ENCODE results near the gene SRRM2.

The SRRM2 gene
- 545 to 1,168 (median 942) reads per million in 3 donors for total RNA-seq

DNA sequence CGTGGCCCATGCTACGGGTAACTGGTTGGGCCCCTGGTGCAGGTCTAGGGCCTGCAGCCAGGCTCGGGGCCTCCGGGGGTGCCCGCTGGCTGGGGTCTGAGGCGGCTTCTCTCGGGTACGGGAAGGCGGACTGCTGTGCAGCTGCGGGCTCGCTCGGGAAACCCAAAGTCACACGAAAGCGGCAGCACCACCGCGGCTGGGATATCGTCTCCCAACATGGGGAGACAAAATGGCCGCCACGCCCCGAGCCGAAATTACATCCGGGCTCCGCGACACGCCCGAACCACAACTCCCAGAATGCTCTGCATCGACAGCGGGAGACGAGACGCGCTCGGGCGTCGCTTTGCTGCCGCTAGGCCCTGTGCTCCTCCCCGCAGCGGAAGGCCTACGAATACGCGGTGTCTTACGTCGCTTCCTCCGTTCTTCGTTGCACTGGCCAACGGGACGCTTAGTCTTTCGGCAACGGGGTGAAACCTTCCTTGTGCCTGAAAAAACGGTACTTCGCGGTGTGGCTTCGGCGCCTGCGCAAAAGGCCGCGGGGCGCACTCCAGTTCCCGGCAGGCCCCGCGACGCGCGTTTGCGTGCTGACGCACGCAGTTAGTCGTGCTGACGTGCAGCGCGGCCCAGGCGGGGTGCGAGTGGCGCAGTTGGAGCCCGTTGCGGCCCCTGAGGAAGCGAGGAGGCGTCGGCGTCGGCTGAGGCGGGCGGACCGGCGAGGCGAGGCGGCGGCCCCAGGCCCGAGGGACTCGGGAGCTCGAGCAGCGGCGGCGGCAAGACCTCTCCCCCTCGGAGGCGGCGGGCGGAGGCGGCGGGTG lies at the start of gene SRRM2:
SRRM2 (plus strand) TSS at position 604 of the 815 bp plus-strand sequence. CDS start 3,727 bp downstream, outside the sequence.
- DNase-seq, result peak; percentile 85 to 91 (median 89)
- Histone ChIP-seq H3K27ac (ENCODE audit: insufficient read depth, low read length, poor library complexity, severe bottlenecking) (peak within 1 kb of the TSS; percentile 98), H3K4me1 (ENCODE audit: control insufficient read depth, insufficient read depth, low read length, poor library complexity, severe bottlenecking) (peaks cover 22% of the 10 kb centered on the region), H3K4me3 (ENCODE audit: insufficient read depth, low read depth, low read length, poor library complexity, severe bottlenecking) (peak within 1 kb of the TSS; percentile 80), H3K9me3 (ENCODE audit: control insufficient read depth, low read length) (no peaks in the 10 kb centered on the region), H3K27me3 (replicated peaks; ENCODE audit: control insufficient read depth, insufficient read depth, low read length, poor library complexity, severe bottlenecking) (no peaks in the 10 kb centered on the region), H3K36me3 (ENCODE audit: control insufficient read depth, insufficient read depth, low read length) (peaks cover 7% of the 10 kb centered on the region)

DNA sequence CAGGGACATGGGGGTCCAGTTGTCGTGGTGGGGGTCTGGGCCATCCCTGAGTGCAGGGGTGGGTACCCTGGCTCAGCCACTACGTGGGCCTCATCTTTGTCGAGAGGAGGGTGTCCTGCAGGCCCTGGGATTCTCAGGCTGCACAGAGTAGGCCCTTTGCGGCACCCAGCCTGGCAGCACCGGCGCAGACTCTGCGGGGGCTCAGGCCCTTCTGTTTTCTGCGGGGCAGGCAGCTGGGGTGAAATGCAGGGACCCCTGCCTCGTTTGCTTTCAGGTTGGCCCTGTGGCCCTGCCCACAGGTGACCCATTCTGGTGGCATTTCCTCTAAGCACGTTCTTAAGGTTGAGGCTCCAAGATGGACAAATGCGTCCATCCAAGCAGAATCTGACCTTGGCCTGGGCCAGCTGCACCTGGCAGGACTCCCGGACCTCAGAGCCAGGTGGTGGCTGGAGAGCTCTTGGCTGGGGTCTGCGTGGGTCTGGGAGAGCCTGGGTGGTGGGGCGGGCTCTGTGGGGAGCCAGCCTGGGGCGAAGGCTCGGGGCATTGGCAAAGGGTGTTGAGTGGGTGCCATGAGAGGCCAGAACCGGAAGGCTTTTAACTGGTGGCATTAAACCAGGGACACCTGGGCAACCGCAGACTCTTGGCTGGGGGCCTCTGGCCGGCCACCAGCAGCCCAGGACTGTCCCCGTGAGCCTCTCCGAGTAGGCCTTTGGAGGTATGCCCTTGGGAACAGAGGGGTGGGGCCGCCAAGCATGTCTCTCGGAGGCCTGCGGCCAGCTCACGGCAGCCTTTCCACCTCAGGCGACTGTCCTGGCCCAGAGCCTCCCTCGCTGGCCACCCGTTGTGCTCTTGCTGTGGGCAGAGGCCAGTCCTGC lies 49.3 kb upstream of the SRRM2 start:
- Histone ChIP-seq H3K27me3 (replicated peaks; ENCODE audit: control insufficient read depth, insufficient read depth, low read length, poor library complexity, severe bottlenecking) (no peaks in the 10 kb centered on the region), H3K9me3 (ENCODE audit: control insufficient read depth, low read length) (no peaks in the 10 kb centered on the region), H3K4me1 (ENCODE audit: control insufficient read depth, insufficient read depth, low read length, poor library complexity, severe bottlenecking) (no peaks in the 10 kb centered on the region), H3K36me3 (ENCODE audit: control insufficient read depth, insufficient read depth, low read length) (peaks cover 83% of the 10 kb centered on the region), H3K4me3 (ENCODE audit: insufficient read depth, low read depth, low read length, poor library complexity, severe bottlenecking) (no peak overlapping the region), H3K27ac (ENCODE audit: insufficient read depth, low read length, poor library complexity, severe bottlenecking) (no peak overlapping the region)
- no peak for DNase-seq

DNA sequence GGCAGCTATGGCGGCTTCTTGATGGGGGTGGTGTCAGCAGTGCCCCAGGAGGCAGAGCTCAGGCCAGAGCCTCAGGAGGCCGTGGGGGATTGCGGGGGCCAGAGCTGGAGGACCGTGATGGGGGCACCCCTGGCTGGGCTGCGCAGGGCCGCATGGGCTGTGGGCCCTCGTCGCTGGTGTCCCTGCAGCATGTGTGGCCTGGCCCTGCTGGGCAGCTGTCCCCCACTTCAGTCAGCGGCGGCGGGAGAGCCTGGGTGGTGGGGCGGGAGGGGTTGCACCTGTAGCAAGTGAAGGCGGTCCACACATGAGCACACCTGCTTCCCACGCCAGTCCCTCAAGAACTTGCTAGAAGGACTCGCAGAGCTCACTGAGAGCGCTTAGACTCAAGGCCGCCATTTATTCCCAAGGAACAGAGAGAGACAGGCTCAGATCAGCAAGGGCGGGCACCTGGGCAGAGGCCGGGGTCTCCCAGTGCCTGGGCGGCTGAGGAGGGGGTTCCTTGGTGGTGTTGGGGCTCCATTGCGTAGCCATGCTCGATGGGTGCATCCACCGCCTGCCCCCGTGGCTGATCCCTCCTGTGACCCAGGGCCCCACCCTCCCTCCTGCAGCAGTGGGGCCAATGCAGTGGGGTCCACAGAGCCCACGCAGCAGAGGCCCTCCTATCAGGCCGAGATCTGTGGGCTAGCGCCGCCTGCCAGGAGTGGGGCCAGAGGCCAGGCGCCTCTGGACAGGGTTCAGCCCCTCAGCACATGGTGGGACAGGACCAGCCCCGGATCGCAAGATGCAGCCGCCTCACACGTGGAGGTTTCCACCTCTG lies 48.1 kb upstream of the SRRM2 start:
- Histone ChIP-seq H3K27me3 (replicated peaks; ENCODE audit: control insufficient read depth, insufficient read depth, low read length, poor library complexity, severe bottlenecking) (no peaks in the 10 kb centered on the region), H3K4me1 (ENCODE audit: control insufficient read depth, insufficient read depth, low read length, poor library complexity, severe bottlenecking) (no peaks in the 10 kb centered on the region), H3K36me3 (ENCODE audit: control insufficient read depth, insufficient read depth, low read length) (peaks cover 80% of the 10 kb centered on the region), H3K4me3 (ENCODE audit: insufficient read depth, low read depth, low read length, poor library complexity, severe bottlenecking) (no peak overlapping the region), H3K9me3 (ENCODE audit: control insufficient read depth, low read length) (no peaks in the 10 kb centered on the region), H3K27ac (ENCODE audit: insufficient read depth, low read length, poor library complexity, severe bottlenecking) (no peak overlapping the region)
- no peak for DNase-seq

DNA sequence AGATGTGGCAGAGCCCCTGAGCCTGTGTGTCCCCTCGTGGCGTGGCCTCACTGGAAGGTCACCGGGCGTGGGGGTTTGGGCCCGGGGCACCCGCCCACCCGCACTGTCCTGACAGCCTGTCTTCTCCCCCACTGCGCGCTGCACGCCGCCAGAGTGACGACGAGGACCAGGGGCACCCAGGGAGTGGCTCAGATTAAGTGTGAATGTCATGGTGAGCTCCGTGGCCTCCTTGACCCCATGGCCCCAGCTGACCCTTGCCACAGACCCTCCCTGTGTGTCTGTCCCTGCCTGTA lies 47.5 kb upstream of the SRRM2 start:
- H3K36me3 ChIP-seq (ENCODE audit: control insufficient read depth, insufficient read depth, low read length), result peaks cover 80% of the 10 kb centered on the region
- no peak overlapping the region for H3K4me3 ChIP-seq (ENCODE audit: insufficient read depth, low read depth, low read length, poor library complexity, severe bottlenecking)
- no peak overlapping the region for H3K27ac ChIP-seq (ENCODE audit: insufficient read depth, low read length, poor library complexity, severe bottlenecking)
- H3K4me1 ChIP-seq (ENCODE audit: control insufficient read depth, insufficient read depth, low read length, poor library complexity, severe bottlenecking), result no peaks in the 10 kb centered on the region
- H3K27me3 ChIP-seq (replicated peaks; ENCODE audit: control insufficient read depth, insufficient read depth, low read length, poor library complexity, severe bottlenecking), result no peaks in the 10 kb centered on the region
- no peaks in the 10 kb centered on the region for H3K9me3 ChIP-seq (ENCODE audit: control insufficient read depth, low read length)
- no peak for DNase-seq

DNA sequence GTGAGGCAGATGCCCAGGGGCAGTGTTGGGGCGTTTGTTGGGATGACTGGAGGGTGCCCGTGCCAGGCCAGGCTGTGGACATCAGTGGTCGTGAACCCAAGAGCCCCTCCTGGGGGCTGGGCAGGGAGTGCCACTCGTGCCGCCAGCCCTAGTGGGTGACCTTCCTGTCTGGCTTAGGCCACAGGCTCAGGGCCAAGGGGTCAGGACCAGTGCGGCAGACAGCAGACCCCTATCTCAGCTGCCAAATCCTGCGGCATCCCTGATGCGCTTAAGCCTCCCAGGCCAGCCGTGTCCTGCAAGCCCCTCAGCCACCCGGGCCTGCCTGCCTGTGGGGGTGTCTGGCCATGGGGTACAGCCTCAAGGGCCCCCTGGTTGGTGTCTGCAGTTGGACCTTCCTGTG lies 47.1 kb upstream of the SRRM2 start:
- no peaks in the 10 kb centered on the region for H3K9me3 ChIP-seq (ENCODE audit: control insufficient read depth, low read length)
- H3K27ac ChIP-seq (ENCODE audit: insufficient read depth, low read length, poor library complexity, severe bottlenecking), result no peak overlapping the region
- no peak overlapping the region for H3K4me3 ChIP-seq (ENCODE audit: insufficient read depth, low read depth, low read length, poor library complexity, severe bottlenecking)
- DNase-seq, result no peak
- H3K36me3 ChIP-seq (ENCODE audit: control insufficient read depth, insufficient read depth, low read length), result peaks cover 75% of the 10 kb centered on the region
- no peaks in the 10 kb centered on the region for H3K4me1 ChIP-seq (ENCODE audit: control insufficient read depth, insufficient read depth, low read length, poor library complexity, severe bottlenecking)
- no peaks in the 10 kb centered on the region for H3K27me3 ChIP-seq (replicated peaks; ENCODE audit: control insufficient read depth, insufficient read depth, low read length, poor library complexity, severe bottlenecking)

DNA sequence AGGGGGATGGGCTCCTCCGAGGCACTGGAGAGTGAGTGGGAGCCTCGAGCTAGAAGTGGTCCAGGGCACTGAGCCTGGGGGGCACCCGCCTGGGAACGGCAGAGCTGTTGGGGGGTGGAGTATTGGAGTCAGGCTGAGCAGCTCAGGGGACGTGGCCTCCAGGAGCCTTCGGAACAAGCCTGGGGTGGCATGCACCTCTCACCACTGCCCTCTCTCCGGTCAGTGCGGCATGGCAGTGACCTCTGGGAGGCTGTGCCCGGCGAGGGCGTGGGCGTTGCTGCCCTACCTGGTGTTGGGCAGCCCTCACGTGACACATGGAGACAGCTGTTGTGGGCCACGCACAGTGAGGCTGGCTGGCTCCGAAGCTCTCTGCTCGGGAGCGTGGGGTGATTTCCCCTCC lies 46.4 kb upstream of the SRRM2 start:
- H3K27me3 ChIP-seq (replicated peaks; ENCODE audit: control insufficient read depth, insufficient read depth, low read length, poor library complexity, severe bottlenecking), result no peaks in the 10 kb centered on the region
- no peak for DNase-seq
- H3K36me3 ChIP-seq (ENCODE audit: control insufficient read depth, insufficient read depth, low read length), result peaks cover 68% of the 10 kb centered on the region
- no peak overlapping the region for H3K27ac ChIP-seq (ENCODE audit: insufficient read depth, low read length, poor library complexity, severe bottlenecking)
- no peaks in the 10 kb centered on the region for H3K4me1 ChIP-seq (ENCODE audit: control insufficient read depth, insufficient read depth, low read length, poor library complexity, severe bottlenecking)
- H3K9me3 ChIP-seq (ENCODE audit: control insufficient read depth, low read length), result no peaks in the 10 kb centered on the region
- no peak overlapping the region for H3K4me3 ChIP-seq (ENCODE audit: insufficient read depth, low read depth, low read length, poor library complexity, severe bottlenecking)

DNA sequence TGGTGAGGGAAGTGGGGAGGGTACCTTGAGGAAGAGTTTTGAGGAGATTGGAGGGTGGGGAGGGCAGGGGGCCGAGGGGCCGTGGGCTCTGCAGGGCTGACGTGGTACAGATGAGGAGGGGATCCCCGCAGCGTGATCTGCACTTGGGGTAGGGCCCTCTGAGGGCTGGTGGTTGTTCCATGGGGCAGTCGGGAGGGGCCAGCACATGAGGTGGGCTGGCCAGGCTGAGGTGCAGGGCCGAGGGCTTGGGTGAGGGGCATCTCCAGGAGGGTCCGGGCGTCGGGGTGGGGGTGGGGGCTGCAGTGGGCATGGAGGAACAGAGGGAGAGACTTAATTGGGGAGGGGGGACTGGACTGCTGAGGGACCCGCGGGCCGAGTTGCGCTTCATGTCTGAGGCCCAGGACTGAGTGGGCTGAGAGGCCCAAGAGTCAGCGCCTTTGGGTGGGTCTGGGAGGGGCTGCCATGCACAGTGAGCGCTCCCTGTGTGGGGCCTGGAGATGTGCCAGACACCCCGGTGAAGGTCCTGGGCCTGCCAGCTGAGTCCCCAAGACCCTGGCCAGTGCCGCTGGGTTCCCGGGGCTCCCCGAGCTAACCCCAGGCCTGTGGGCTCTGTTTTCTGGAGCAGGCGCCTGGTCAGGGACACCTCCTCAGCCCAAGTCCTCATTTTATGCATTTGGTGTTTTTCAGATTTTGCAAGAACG lies 45.7 kb upstream of the SRRM2 start:
- H3K36me3 ChIP-seq (ENCODE audit: control insufficient read depth, insufficient read depth, low read length), result peaks cover 61% of the 10 kb centered on the region
- H3K4me3 ChIP-seq (ENCODE audit: insufficient read depth, low read depth, low read length, poor library complexity, severe bottlenecking), result no peak overlapping the region
- no peak for DNase-seq
- H3K4me1 ChIP-seq (ENCODE audit: control insufficient read depth, insufficient read depth, low read length, poor library complexity, severe bottlenecking), result no peaks in the 10 kb centered on the region
- H3K27me3 ChIP-seq (replicated peaks; ENCODE audit: control insufficient read depth, insufficient read depth, low read length, poor library complexity, severe bottlenecking), result no peaks in the 10 kb centered on the region
- H3K9me3 ChIP-seq (ENCODE audit: control insufficient read depth, low read length), result no peaks in the 10 kb centered on the region
- no peak overlapping the region for H3K27ac ChIP-seq (ENCODE audit: insufficient read depth, low read length, poor library complexity, severe bottlenecking)

DNA sequence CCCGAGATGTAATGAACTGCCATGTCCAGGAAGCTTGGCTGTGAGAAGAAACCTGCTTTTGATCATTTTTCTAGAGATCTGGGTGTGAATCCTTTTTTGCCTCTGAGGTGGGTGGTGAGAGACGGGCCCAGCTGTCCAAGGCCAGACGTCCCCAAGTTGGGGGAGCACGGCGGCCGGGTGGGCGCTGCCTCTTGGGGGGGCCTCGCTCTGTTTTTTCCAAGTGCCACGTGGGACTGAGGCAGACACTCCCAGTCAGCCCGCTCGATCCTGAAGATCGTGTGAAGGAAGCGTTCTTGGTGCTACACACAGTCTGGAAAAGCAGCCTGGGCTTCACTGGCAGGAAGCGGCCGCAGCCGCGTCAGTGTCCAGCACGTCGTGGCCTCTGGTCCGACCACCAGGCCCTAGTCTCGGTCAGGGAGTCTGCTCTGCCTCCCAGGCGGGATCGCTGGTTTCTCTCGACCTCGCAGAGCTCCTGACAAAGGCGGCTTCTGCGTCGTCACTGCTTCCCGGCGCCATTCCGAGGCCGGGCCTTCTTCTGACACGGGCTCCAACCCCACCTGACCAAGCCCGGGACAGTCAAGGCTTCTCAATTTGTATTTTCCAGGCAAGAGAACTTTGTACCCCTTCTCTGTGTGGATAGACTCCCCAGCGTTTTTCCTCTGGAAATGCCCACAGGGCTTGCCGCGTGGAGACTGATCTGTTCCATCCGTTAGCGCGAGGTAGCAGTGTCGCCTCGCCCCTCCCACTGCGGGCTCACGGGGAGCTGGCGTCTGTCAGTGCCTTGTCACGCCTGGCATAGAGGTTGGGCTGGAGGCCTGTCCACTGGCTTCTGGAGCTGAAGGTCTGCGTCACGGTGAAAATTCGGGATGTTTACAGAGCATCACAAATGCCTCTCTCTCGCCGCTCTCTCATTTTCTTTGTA lies 44.8 kb upstream of the SRRM2 start:
- peaks cover 53% of the 10 kb centered on the region for H3K36me3 ChIP-seq (ENCODE audit: control insufficient read depth, insufficient read depth, low read length)
- H3K4me3 ChIP-seq (ENCODE audit: insufficient read depth, low read depth, low read length, poor library complexity, severe bottlenecking), result no peak overlapping the region
- H3K27me3 ChIP-seq (replicated peaks; ENCODE audit: control insufficient read depth, insufficient read depth, low read length, poor library complexity, severe bottlenecking), result no peaks in the 10 kb centered on the region

DNA sequence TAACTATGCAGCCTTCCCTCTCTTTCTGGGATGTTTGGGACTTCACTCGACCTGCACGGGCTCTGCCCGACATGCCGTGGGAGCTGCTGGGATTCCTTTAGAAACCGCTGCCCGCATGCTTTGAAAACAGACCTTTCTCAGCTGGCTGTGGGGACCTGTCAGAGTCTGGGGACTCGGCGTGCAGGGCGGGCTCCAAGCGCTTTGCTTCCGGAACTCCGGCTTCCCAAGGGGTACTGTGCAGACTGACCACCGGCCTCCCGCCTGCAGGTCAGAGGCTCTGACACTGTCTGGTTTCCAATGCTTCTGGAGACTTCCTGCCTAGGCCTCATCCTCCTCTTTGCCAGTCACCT lies 44.2 kb upstream of the SRRM2 start:
- Histone ChIP-seq H3K27me3 (replicated peaks; ENCODE audit: control insufficient read depth, insufficient read depth, low read length, poor library complexity, severe bottlenecking) (no peaks in the 10 kb centered on the region), H3K27ac (ENCODE audit: insufficient read depth, low read length, poor library complexity, severe bottlenecking) (no peak overlapping the region), H3K4me1 (ENCODE audit: control insufficient read depth, insufficient read depth, low read length, poor library complexity, severe bottlenecking) (no peaks in the 10 kb centered on the region), H3K4me3 (ENCODE audit: insufficient read depth, low read depth, low read length, poor library complexity, severe bottlenecking) (no peak overlapping the region), H3K36me3 (ENCODE audit: control insufficient read depth, insufficient read depth, low read length) (peaks cover 47% of the 10 kb centered on the region), H3K9me3 (ENCODE audit: control insufficient read depth, low read length) (no peaks in the 10 kb centered on the region)
- no peak for DNase-seq

More for the DNA sequence above, 44.8 kb upstream of the SRRM2 start:
- no peak for DNase-seq
- Histone ChIP-seq H3K4me1 (ENCODE audit: control insufficient read depth, insufficient read depth, low read length, poor library complexity, severe bottlenecking) (no peaks in the 10 kb centered on the region), H3K9me3 (ENCODE audit: control insufficient read depth, low read length) (no peaks in the 10 kb centered on the region), H3K27ac (ENCODE audit: insufficient read depth, low read length, poor library complexity, severe bottlenecking) (no peak overlapping the region)

All from effector memory CD4-positive, alpha-beta T cell (primary cell).